HG02763 (cell line): ENCODE measurements around the gene OR6C2.
"Not testable (repeated sequence)": the region's sequence is repeated elsewhere in the genome, so short reads cannot be mapped to it uniquely, and the experiment has no call there.

Source experiments
- ATAC-seq: cut with Tn5 transposase; IDR thresholded peaks from one replicate; pipeline ENCODE4 v1.9.1; 2021; ENCODE audit warnings: mild to moderate bottlenecking, moderate library complexity; ENCODE audit not compliant: unreplicated experiment

OR6C2 gene

GRCh38 chr12:55443776-55444175 lies at the start of gene OR6C2:
Gene OR6C2, plus strand, starts transcription at chr12:55444076. Its CDS starts 8,138 bp downstream, at chr12:55452214.
- no peak for ATAC-seq

- no peak for ATAC-seq
Observed at GRCh38 chr12:55396326-55396725, 47.5 kb upstream of the OR6C2 start.

GRCh38 chr12:55400229-55400628 lies 43.6 kb upstream of the OR6C2 start, which contains the start of gene OR6C65:
Gene OR6C65, plus strand, starts transcription at chr12:55400529. Its CDS starts 0 bp downstream, at chr12:55400529.
- ATAC-seq, result no peak

GRCh38 chr12:55407866-55408265 lies 36.0 kb upstream of the OR6C2 start:
- ATAC-seq, result no peak

- not testable (repeated sequence) for ATAC-seq
Observed at GRCh38 chr12:55409133-55409532, 34.7 kb upstream of the OR6C2 start.

GRCh38 chr12:55412138-55412537 lies 31.7 kb upstream of the OR6C2 start:
- not testable (repeated sequence) for ATAC-seq

GRCh38 chr12:55413498-55414388 lies 30.1 kb upstream of the OR6C2 start:
- ATAC-seq, result not testable (repeated sequence)

- not testable (repeated sequence) for ATAC-seq
Observed at GRCh38 chr12:55414396-55414823, 29.5 kb upstream of the OR6C2 start.

GRCh38 chr12:55414889-55415288 lies 29.0 kb upstream of the OR6C2 start:
- ATAC-seq, result not testable (repeated sequence)

- no peak for ATAC-seq
Observed at GRCh38 chr12:55416961-55417360, 26.9 kb upstream of the OR6C2 start.

- no peak for ATAC-seq
Observed at GRCh38 chr12:55420307-55420962, 23.4 kb upstream of the OR6C2 start.

GRCh38 chr12:55425954-55426353 lies 17.9 kb upstream of the OR6C2 start, which contains the start of gene OR6C76:
Gene OR6C76, plus strand, starts transcription at chr12:55426254. Its CDS starts 0 bp downstream, at chr12:55426254.
- ATAC-seq, result no peak

GRCh38 chr12:55428331-55429243 lies 15.3 kb upstream of the OR6C2 start:
- ATAC-seq, result no peak

GRCh38 chr12:55441233-55441632 lies 2.6 kb upstream of the OR6C2 start:
- not testable (repeated sequence) for ATAC-seq

- no peak for ATAC-seq
Observed at GRCh38 chr12:55445357-55445756, 1.5 kb downstream of the OR6C2 start.

- ATAC-seq, result no peak
Observed at GRCh38 chr12:55446326-55446725, 2.5 kb downstream of the OR6C2 start.

- no peak for ATAC-seq
Observed at GRCh38 chr12:55448825-55449224, 4.9 kb downstream of the OR6C2 start.

GRCh38 chr12:55464926-55465325 lies 21.1 kb downstream of the OR6C2 start:
- ATAC-seq, result not testable (repeated sequence)

- no peak for ATAC-seq
Observed at GRCh38 chr12:55467836-55468235, 24.0 kb downstream of the OR6C2 start.

- ATAC-seq, result no peak
Observed at GRCh38 chr12:55469291-55469690, 25.4 kb downstream of the OR6C2 start.
